ENCODE results near the gene VCX. TPM values are rescaled to one million over a fixed set of nuclear protein-coding genes. Genes with fewer than 3 reads are reported as not detected.

VCX gene
- total and polyA plus RNA-seq, 2 of the 4 experiments (the other 2 are of a cell fraction) = not detected

DNA sequence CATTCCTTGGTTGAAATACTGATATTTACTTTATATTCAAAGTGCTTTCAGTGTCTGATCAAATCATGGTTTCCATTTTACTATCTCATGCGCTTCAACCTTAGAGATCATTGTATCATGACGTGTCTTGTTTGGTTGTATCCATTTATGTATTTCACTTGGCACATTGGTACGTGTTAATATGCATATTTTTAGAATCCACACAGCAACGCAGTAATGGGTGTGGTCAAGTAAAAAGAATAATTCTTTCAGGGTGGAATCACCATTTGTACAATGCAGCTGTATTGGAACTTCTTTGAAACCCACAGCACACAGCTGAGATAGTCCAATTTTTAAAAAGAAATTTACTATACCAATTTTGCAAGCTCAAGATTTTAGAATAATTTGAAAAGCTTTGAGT, 29.1 kb downstream of the VCX start:
- WGBS, 2 experiments (ENCODE audit: extremely low coverage in 2 of 2, insufficient read length in 1 of 2) = no CpG with 5 or more reads among the region's 4 CpGs
- H3K18ac ChIP-seq (ENCODE audit: low read depth, low read length) = no peak overlapping the region

More for the DNA sequence above, 29.1 kb downstream of the VCX start:
- Histone ChIP-seq H2AK9ac (replicated peaks; ENCODE audit: low read depth, low read length, poor library complexity) (no peak overlapping the region), H3K27me3 (ENCODE audit: control insufficient read depth, insufficient read depth, low read length) (no peaks in the 10 kb centered on the region), H3K4me3 (ENCODE audit: insufficient read depth, low read depth, low read length) (no peak overlapping the region), H4K5ac (ENCODE audit: low read depth, low read length) (no peak overlapping the region), H3K23ac (ENCODE audit: low read depth, low read length) (no peak overlapping the region), H3K4me1 (ENCODE audit: control insufficient read depth, insufficient read depth, low read length) (no peaks in the 10 kb centered on the region), H3K36me3 (ENCODE audit: control insufficient read depth, insufficient read depth, low read length) (no peaks in the 10 kb centered on the region), H2AFZ (replicated peaks; ENCODE audit: low read length, poor library complexity) (no peak overlapping the region), H4K8ac (ENCODE audit: low read depth in 2 of 2, low read length in 2 of 2) (no peak overlapping the region), H3K9me1 (ENCODE audit: insufficient read depth, low read length) (no peaks in the 10 kb centered on the region), H2BK120ac (ENCODE audit: low read depth, low read length) (no peak overlapping the region), H2AK5ac (ENCODE audit: low read depth, low read length) (no peak overlapping the region), H3K79me1 (ENCODE audit: low read depth in 1 of 2, low read length in 2 of 2) (no peaks in the 10 kb centered on the region), H3K9ac (ENCODE audit: low read depth, low read length) (no peak overlapping the region), H3K4me2 (ENCODE audit: low read depth, low read length) (no peak overlapping the region), H3K14ac (replicated peaks; ENCODE audit: low read depth, low read length) (no peak overlapping the region), H2BK5ac (ENCODE audit: low read depth, low read length, poor library complexity, severe bottlenecking) (no peak overlapping the region), H3K4ac (ENCODE audit: low read depth, low read length) (no peak overlapping the region), H4K91ac (ENCODE audit: insufficient read depth, low read depth, low read length) (no peak overlapping the region), H3K9me3 (ENCODE audit: control insufficient read depth, insufficient read depth, low read length) (no peaks in the 10 kb centered on the region; the same call in 1 of the 2 replicates), H4K20me1 (ENCODE audit: insufficient read depth, low read length) (no peaks in the 10 kb centered on the region), H3K56ac (ENCODE audit: extremely low read depth, insufficient read depth, low read length) (no peak overlapping the region), H3K27ac (ENCODE audit: insufficient read depth, low read length) (no peak overlapping the region), H2BK20ac (ENCODE audit: low read depth, low read length) (no peak overlapping the region), H2BK15ac (ENCODE audit: low read depth, low read length) (no peak overlapping the region)
- no TSS peak for BruUV-seq (replicated peaks)
- dilution Hi-C loops (cut with HindIII; ENCODE audit: low sequenced_read_pairs, unreplicated experiment) (no loop called here), intact Hi-C loops (cut with micrococcal nuclease) (no loop called here), in situ Hi-C loops (cut with MboI; ENCODE audit: low sequenced_read_pairs) (no loop called here)
- ATAC-seq (ENCODE audit: low read depth) = no peak
- ChIA-PET CTCF (no interaction called here), POLR2A (ENCODE audit: unreplicated experiment) (no interaction called here)
- no peak for DNase-seq
- TF ChIP-seq, protein P1, sequence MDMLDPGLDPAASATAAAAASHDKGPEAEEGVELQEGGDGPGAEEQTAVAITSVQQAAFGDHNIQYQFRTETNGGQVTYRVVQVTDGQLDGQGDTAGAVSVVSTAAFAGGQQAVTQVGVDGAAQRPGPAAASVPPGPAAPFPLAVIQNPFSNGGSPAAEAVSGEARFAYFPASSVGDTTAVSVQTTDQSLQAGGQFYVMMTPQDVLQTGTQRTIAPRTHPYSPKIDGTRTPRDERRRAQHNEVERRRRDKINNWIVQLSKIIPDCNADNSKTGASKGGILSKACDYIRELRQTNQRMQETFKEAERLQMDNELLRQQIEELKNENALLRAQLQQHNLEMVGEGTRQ (IDR thresholded peaks at IDR 0.05; ENCODE audit: low read depth, low read length) = no peak
- TF ChIP-seq RFX5 (IDR thresholded peaks at IDR 0.05; ENCODE audit: low read depth, low read length) (no peak), FOS (IDR thresholded peaks at IDR 0.05; ENCODE audit: low read depth, low read length) (no peak), RCOR1 (IDR thresholded peaks at IDR 0.05; ENCODE audit: insufficient replicate concordance, low read length) (no peak), MXI1 (IDR thresholded peaks at IDR 0.05; ENCODE audit: borderline replicate concordance, low read depth, low read length) (no peak), NFE2L2 (IDR thresholded peaks at IDR 0.05; ENCODE audit: low read depth, low read length) (no peak), RAD21 (IDR thresholded peaks at IDR 0.05; ENCODE audit: low read length) (no peak), BHLHE40 (IDR thresholded peaks at IDR 0.05; ENCODE audit: low read depth, low read length) (no peak), CEBPB (IDR thresholded peaks at IDR 0.05; ENCODE audit: low read depth, low read length) (no peak), SMC3 (IDR thresholded peaks at IDR 0.05; ENCODE audit: low read depth, low read length) (no peak), POLR2A (IDR thresholded peaks at IDR 0.05; ENCODE audit: low read depth, low read length) (no peak), CHD1 (IDR thresholded peaks at IDR 0.05; ENCODE audit: low read depth, low read length) (no peak), MAFK (IDR thresholded peaks at IDR 0.05; ENCODE audit: low read depth, low read length) (no peak), MAZ (IDR thresholded peaks at IDR 0.05; ENCODE audit: borderline replicate concordance, low read depth, low read length) (no peak)
- TF ChIP-seq, protein P2, sequence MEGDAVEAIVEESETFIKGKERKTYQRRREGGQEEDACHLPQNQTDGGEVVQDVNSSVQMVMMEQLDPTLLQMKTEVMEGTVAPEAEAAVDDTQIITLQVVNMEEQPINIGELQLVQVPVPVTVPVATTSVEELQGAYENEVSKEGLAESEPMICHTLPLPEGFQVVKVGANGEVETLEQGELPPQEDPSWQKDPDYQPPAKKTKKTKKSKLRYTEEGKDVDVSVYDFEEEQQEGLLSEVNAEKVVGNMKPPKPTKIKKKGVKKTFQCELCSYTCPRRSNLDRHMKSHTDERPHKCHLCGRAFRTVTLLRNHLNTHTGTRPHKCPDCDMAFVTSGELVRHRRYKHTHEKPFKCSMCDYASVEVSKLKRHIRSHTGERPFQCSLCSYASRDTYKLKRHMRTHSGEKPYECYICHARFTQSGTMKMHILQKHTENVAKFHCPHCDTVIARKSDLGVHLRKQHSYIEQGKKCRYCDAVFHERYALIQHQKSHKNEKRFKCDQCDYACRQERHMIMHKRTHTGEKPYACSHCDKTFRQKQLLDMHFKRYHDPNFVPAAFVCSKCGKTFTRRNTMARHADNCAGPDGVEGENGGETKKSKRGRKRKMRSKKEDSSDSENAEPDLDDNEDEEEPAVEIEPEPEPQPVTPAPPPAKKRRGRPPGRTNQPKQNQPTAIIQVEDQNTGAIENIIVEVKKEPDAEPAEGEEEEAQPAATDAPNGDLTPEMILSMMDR (conservative IDR thresholded peaks at IDR 0.05; ENCODE audit: low read depth, low read length) = no peak
- TF ChIP-seq, protein P3, sequence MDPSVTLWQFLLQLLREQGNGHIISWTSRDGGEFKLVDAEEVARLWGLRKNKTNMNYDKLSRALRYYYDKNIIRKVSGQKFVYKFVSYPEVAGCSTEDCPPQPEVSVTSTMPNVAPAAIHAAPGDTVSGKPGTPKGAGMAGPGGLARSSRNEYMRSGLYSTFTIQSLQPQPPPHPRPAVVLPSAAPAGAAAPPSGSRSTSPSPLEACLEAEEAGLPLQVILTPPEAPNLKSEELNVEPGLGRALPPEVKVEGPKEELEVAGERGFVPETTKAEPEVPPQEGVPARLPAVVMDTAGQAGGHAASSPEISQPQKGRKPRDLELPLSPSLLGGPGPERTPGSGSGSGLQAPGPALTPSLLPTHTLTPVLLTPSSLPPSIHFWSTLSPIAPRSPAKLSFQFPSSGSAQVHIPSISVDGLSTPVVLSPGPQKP (IDR thresholded peaks at IDR 0.05; ENCODE audit: borderline replicate concordance, low read depth, low read length) = no peak

Measured in IMR-90 (cell line).